Keratinocyte (primary cell): ENCODE measurements around the gene SFRP4.

Experiments used
- CTCF ChIP-seq, 3 experiments: IDR thresholded peaks in 1 of 3; conservative IDR thresholded peaks in 1 of 3; optimal IDR thresholded peaks in 1 of 3; 2 replicates in 2 of 3; 3 replicates in 1 of 3; pipeline versions ENCODE3 to v1.5.1; 2011; ENCODE audit warnings: low read length in 3 of 3, mild to moderate bottlenecking in 3 of 3, moderate library complexity in 2 of 3, control low read depth in 1 of 3, inconsistent platforms in 1 of 3; ENCODE audit not compliant: insufficient read depth in 2 of 3; ENCODE audit errors: extremely low read depth in 1 of 3
- EZH2 ChIP-seq: IDR thresholded peaks from one replicate; pipeline ENCODE4 v1.6.1; 2012; ENCODE audit warnings: inconsistent platforms, mild to moderate bottlenecking, low read length, moderate library complexity

- TF ChIP-seq CTCF (optimal IDR thresholded peaks at IDR 0.05 in 1 of 3, IDR thresholded peaks at IDR 0.05 in 1 of 3, conservative IDR thresholded peaks at IDR 0.05 in 1 of 3; ENCODE audit: extremely low read depth in 1 of 3, insufficient read depth in 2 of 3, low read length in 3 of 3) (no peak), EZH2 (no peak)
Observed at GRCh38 chr7:37925620-37926019, 9.0 kb upstream of the SFRP4 start.
